ENCODE measurements around the gene MESP1. TPM values are rescaled to one million over a fixed set of nuclear protein-coding genes. Genes with fewer than 3 reads are reported as not detected.
A peak's percentile ranks its signal among the peaks of the same experiment; 100 is the strongest.

MESP1 gene
- total and polyA plus RNA-seq, 2 experiments from 2014 or later = 0.50 to 2.7 TPM

DNA sequence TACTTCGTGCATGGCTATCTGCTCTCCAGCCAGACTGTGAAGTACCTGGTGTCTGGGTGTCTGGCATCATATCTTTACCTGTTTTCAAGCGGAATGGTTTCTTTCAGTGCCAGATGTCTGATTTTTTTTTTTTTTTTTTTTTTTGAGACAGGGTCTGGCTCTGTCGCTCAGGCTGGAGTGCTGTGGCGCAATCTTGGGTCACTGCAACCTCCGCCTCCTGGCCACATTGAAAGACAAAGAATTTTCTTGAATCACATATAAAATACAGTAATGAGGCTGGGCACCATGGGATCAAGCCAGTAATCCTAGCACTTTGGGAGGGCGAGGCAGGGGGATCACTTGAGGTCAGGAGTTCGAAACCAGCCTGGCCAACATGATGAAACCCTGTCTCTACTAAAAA, 2.8 kb upstream of the MESP1 start:
- no peak for DNase-seq (ENCODE audit: low spot score)
- Histone ChIP-seq H3K4me3 (no peak overlapping the region), H3K27ac (no peak overlapping the region), H2AFZ (no peak overlapping the region), H3K9me3 (ENCODE audit: low read depth) (no peaks in the 10 kb centered on the region), H3K27me3 (peaks cover 15% of the 10 kb centered on the region), H3K36me3 (replicated peaks; ENCODE audit: insufficient read depth, low read depth) (no peaks in the 10 kb centered on the region), H3K9me2 (replicated peaks; ENCODE audit: insufficient read depth) (no peaks in the 10 kb centered on the region), H3K4me1 (ENCODE audit: insufficient read depth) (peaks cover 6% of the 10 kb centered on the region), H4K20me1 (ENCODE audit: insufficient read depth, poor library complexity, severe bottlenecking) (no peaks in the 10 kb centered on the region), H3K4me2 (no peak overlapping the region), H3K79me2 (no peaks in the 10 kb centered on the region)
- 87% methylated on average over 7 of the region's 7 CpGs for WGBS (ENCODE audit: low lambda C conversion rate, missing lambda C conversion rate)
- TF ChIP-seq EZH2 (IDR thresholded peaks at IDR 0.05; ENCODE audit: borderline replicate concordance) = no peak
- TF ChIP-seq EZH2phosphoT487 (IDR thresholded peaks at IDR 0.05; ENCODE audit: low read depth, severe bottlenecking, unreplicated experiment) = no peak
- TF ChIP-seq, protein P1, sequence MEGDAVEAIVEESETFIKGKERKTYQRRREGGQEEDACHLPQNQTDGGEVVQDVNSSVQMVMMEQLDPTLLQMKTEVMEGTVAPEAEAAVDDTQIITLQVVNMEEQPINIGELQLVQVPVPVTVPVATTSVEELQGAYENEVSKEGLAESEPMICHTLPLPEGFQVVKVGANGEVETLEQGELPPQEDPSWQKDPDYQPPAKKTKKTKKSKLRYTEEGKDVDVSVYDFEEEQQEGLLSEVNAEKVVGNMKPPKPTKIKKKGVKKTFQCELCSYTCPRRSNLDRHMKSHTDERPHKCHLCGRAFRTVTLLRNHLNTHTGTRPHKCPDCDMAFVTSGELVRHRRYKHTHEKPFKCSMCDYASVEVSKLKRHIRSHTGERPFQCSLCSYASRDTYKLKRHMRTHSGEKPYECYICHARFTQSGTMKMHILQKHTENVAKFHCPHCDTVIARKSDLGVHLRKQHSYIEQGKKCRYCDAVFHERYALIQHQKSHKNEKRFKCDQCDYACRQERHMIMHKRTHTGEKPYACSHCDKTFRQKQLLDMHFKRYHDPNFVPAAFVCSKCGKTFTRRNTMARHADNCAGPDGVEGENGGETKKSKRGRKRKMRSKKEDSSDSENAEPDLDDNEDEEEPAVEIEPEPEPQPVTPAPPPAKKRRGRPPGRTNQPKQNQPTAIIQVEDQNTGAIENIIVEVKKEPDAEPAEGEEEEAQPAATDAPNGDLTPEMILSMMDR (IDR thresholded peaks at IDR 0.05; ENCODE audit: poor library complexity) = no peak

DNA sequence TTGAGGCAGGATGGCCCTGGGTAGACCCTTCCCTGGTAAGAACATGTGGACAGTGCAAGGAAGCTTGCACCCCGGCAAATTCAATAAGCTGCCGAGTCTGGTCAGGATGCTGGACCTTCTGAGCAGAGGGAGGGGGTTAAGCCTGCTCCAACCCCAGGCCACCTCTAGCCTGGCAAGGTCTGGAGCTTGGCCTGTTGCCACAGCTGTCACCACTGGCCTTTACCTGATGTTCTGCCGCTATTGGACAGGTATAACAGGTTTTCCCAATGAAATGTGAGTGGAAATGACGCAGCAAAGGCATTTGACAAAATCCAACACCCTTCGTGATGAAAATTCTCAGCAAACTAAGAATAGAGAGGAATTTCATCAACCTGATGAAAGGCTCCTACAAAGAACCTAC, 699 bp upstream of the MESP1 start:
- H3K27ac ChIP-seq = peak overlapping the region; percentile 4

DNA sequence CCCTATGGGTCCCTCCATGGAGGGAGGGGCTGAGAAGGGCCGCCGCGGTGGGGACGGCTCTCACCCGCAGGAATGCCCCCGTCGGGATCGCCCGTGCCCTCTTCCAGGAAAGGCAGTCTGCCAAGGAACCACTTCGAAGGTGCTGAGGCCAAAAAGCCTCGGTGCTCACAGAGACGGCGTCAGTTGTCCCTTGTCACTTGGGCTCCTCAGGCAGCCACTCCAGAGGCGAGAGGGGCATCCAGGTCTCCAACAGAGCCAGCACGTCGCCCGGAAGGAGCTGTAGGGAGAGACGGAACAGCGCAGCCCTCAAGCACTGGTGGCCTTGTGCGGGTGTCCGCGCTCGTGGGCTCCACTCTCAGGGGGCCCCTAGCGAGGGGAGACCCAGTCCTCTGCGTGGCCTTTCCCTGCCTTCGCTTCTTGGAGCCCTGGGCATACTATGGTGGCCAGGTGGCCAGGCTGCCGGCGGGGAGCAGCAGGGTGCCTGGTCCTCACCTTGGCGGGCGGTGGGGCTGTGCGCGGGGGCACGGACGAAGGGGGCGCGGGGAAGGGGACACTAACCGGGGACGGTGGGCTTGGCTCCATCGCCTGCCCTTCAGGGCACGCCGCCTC, 994 bp downstream of the MESP1 start:
- Histone ChIP-seq H4K20me1 (ENCODE audit: insufficient read depth, poor library complexity, severe bottlenecking) (no peaks in the 10 kb centered on the region), H3K4me2 (peak overlapping the region; percentile 98), H3K79me2 (no peaks in the 10 kb centered on the region), H3K27ac (no peak overlapping the region), H3K27me3 (peaks cover 44% of the 10 kb centered on the region), H3K4me3 (peak overlapping the region; percentile 40), H3K9me2 (replicated peaks; ENCODE audit: insufficient read depth) (no peaks in the 10 kb centered on the region), H2AFZ (peak overlapping the region; percentile 67), H3K4me1 (ENCODE audit: insufficient read depth) (peaks cover 6% of the 10 kb centered on the region), H3K36me3 (replicated peaks; ENCODE audit: insufficient read depth, low read depth) (no peaks in the 10 kb centered on the region), H3K9me3 (ENCODE audit: low read depth) (no peaks in the 10 kb centered on the region)
- TF ChIP-seq EZH2 (IDR thresholded peaks at IDR 0.05; ENCODE audit: borderline replicate concordance) = peak; percentile 56
- TF ChIP-seq, protein P1 (IDR thresholded peaks at IDR 0.05; ENCODE audit: poor library complexity) = no peak
- 9% methylated on average over 34 of the region's 41 CpGs for WGBS (ENCODE audit: low lambda C conversion rate, missing lambda C conversion rate)
- no peak for DNase-seq (ENCODE audit: low spot score)

More for the DNA sequence above, 699 bp upstream of the MESP1 start:
- H3K4me3 ChIP-seq = no peak overlapping the region
- 84% methylated on average over 5 of the region's 5 CpGs for WGBS (ENCODE audit: low lambda C conversion rate, missing lambda C conversion rate)
- DNase-seq (ENCODE audit: low spot score) = no peak
- H3K9me3 ChIP-seq (ENCODE audit: low read depth) = no peaks in the 10 kb centered on the region
- H2AFZ ChIP-seq = no peak overlapping the region
- H3K9me2 ChIP-seq (replicated peaks; ENCODE audit: insufficient read depth) = no peaks in the 10 kb centered on the region
- peaks cover 6% of the 10 kb centered on the region for H3K4me1 ChIP-seq (ENCODE audit: insufficient read depth)
- no peaks in the 10 kb centered on the region for H4K20me1 ChIP-seq (ENCODE audit: insufficient read depth, poor library complexity, severe bottlenecking)
- H3K4me2 ChIP-seq = peak overlapping the region; percentile 98
- H3K79me2 ChIP-seq = no peaks in the 10 kb centered on the region
- no peaks in the 10 kb centered on the region for H3K36me3 ChIP-seq (replicated peaks; ENCODE audit: insufficient read depth, low read depth)
- TF ChIP-seq EZH2 (IDR thresholded peaks at IDR 0.05; ENCODE audit: borderline replicate concordance) (no peak), EZH2phosphoT487 (IDR thresholded peaks at IDR 0.05; ENCODE audit: low read depth, severe bottlenecking, unreplicated experiment) (no peak)
- TF ChIP-seq, protein P1 (IDR thresholded peaks at IDR 0.05; ENCODE audit: poor library complexity) = no peak
- H3K27me3 ChIP-seq = peaks cover 34% of the 10 kb centered on the region
